GM23338 (cell line): Measurements from ENCODE around the gene ASGR1. TPM values are rescaled to one million over a fixed set of nuclear protein-coding genes. Genes with fewer than 3 reads are reported as not detected.

ENCODE experiments used
- ATAC-seq: fragments of 200-7000 bp; cut with Tn5 transposase; 3 replicates; pipeline ENCODE4 v1.9.1; 2020
- DNase-seq: peaks from one replicate; pipeline ENCODE4 v3.0.0-alpha.2; 2015; ENCODE audit warnings: low spot score
- H2AFZ ChIP-seq: fragments of 200-600 bp; sonication (generic); 2 replicates; pipeline ENCODE4 v1.8.0; 2016; ENCODE audit warnings: antibody characterized with exemption, mild to moderate bottlenecking, moderate library complexity
- H3F3A ChIP-seq: fragments of 200-600 bp; sonication (generic); replicated peaks from 2 replicates; pipeline ENCODE4 v1.8.0; 2017; ENCODE audit warnings: antibody characterized with exemption, mixed run types, low read depth
- H3K27ac ChIP-seq: fragments of 200-600 bp; sonication (generic); 2 replicates; pipeline ENCODE4 v1.6.1; 2016; ENCODE audit warnings: low read depth
- H3K27me3 ChIP-seq: fragments of 200-600 bp; sonication (generic); 2 replicates; pipeline ENCODE4 v1.8.0; 2016; ENCODE audit warnings: mild to moderate bottlenecking, mixed run types, moderate library complexity; ENCODE audit not compliant: insufficient read depth
- H3K36me3 ChIP-seq: fragments of 200-600 bp; sonication (generic); 2 replicates; pipeline ENCODE4 v1.8.0; 2016; ENCODE audit warnings: mild to moderate bottlenecking; ENCODE audit not compliant: insufficient read depth
- H3K4me1 ChIP-seq: fragments of 200-600 bp; sonication (generic); 2 replicates; pipeline ENCODE4 v1.8.0; 2016; ENCODE audit warnings: mild to moderate bottlenecking, moderate library complexity; ENCODE audit not compliant: insufficient read depth
- H3K4me2 ChIP-seq: fragments of 200-600 bp; sonication (generic); 2 replicates; pipeline ENCODE4 v1.7.1; 2017; ENCODE audit warnings: mixed run types
- H3K4me3 ChIP-seq: fragments of 200-600 bp; sonication (generic); 2 replicates; pipeline ENCODE4 v1.6.1; 2016; ENCODE audit warnings: mixed run types
- H3K79me2 ChIP-seq: fragments of 200-600 bp; sonication (generic); replicated peaks from 2 replicates; pipeline ENCODE4 v1.8.0; 2017; ENCODE audit warnings: mild to moderate bottlenecking; ENCODE audit not compliant: insufficient read depth
- H3K9me2 ChIP-seq: fragments of 200-600 bp; sonication (generic); 2 replicates; pipeline ENCODE4 v1.8.0; 2017; ENCODE audit not compliant: insufficient read depth
- H4K20me1 ChIP-seq: fragments of 200-600 bp; sonication (generic); replicated peaks from 2 replicates; pipeline ENCODE4 v1.8.0; 2017; ENCODE audit warnings: mild to moderate bottlenecking; ENCODE audit not compliant: insufficient read depth
- H3K27ac Mint-ChIP-seq: 2 replicates; pipeline ENCODE4 v1.8.0; 2020; ENCODE audit warnings: inconsistent platforms, mild to moderate bottlenecking, moderate library complexity, mixed read lengths
- H3K27me3 Mint-ChIP-seq: 3 replicates; pipeline ENCODE4 v1.8.0; 2022; ENCODE audit warnings: low read depth, mild to moderate bottlenecking, moderate library complexity, mixed read lengths, inconsistent platforms; ENCODE audit not compliant: insufficient read depth, poor library complexity
- H3K36me3 Mint-ChIP-seq: 3 replicates; pipeline ENCODE4 v1.8.0; 2021; ENCODE audit warnings: low read depth, mild to moderate bottlenecking, inconsistent platforms, moderate library complexity, mixed read lengths
- H3K4me1 Mint-ChIP-seq: 3 replicates; pipeline ENCODE4 v1.8.0; 2020; ENCODE audit warnings: mild to moderate bottlenecking, inconsistent platforms, mixed read lengths
- H3K4me3 Mint-ChIP-seq: 3 replicates; pipeline ENCODE4 v1.8.0; 2021; ENCODE audit warnings: moderate library complexity, mild to moderate bottlenecking, inconsistent platforms, mixed read lengths
- H3K9me3 Mint-ChIP-seq: 3 replicates; pipeline ENCODE4 v1.8.0; 2020; ENCODE audit warnings: moderate library complexity, mild to moderate bottlenecking, inconsistent platforms, mixed read lengths
- CREB1 ChIP-seq: fragments of 250-450 bp; sonication (Bioruptor Pico); IDR thresholded peaks from 2 replicates; pipeline ENCODE4 v1.5.0; 2020; ENCODE audit warnings: low read depth, mild to moderate bottlenecking, moderate library complexity
- CTCF ChIP-seq, 2 experiments: fragments of 200-600 bp in 1 of 2; sonication (generic) in 1 of 2; conservative IDR thresholded peaks; 2 replicates each; pipeline versions ENCODE4 v1.5.1 to v1.6.1; 2016 to 2017; ENCODE audit warnings: antibody characterized with exemption in 2 of 2, low read depth in 2 of 2, mild to moderate bottlenecking in 2 of 2, moderate library complexity in 1 of 2
- ETS1 ChIP-seq: IDR thresholded peaks from 2 replicates; pipeline ENCODE4 v1.6.1; 2016; ENCODE audit warnings: antibody characterized with exemption
- EZH2phosphoT487 ChIP-seq: fragments of 200-600 bp; sonication (generic); IDR thresholded peaks from one replicate; pipeline ENCODE4 v1.8.1; 2018; ENCODE audit warnings: antibody characterized with exemption; ENCODE audit not compliant: unreplicated experiment
- JUNB ChIP-seq: IDR thresholded peaks from one replicate; pipeline ENCODE4 v1.6.1; 2016; ENCODE audit warnings: antibody characterized with exemption; ENCODE audit not compliant: unreplicated experiment
- NANOG ChIP-seq: IDR thresholded peaks from 2 replicates; pipeline ENCODE4 v1.6.1; 2016; ENCODE audit warnings: antibody characterized with exemption, borderline replicate concordance
- POLR2AphosphoS5 ChIP-seq: IDR thresholded peaks from 2 replicates; pipeline ENCODE4 v1.6.1; 2016; ENCODE audit warnings: antibody characterized with exemption, low read depth
- REST ChIP-seq: IDR thresholded peaks from one replicate; pipeline ENCODE4 v1.6.1; 2018; ENCODE audit warnings: antibody characterized with exemption; ENCODE audit not compliant: unreplicated experiment
- STAT1 ChIP-seq: IDR thresholded peaks from one replicate; pipeline ENCODE4 v1.6.1; 2016; ENCODE audit warnings: antibody characterized with exemption; ENCODE audit not compliant: unreplicated experiment
- ZNF114 ChIP-seq: fragments of 250-450 bp; sonication (Bioruptor Pico); IDR thresholded peaks from 2 replicates; pipeline ENCODE4 v1.5.0; 2020; ENCODE audit warnings: mild to moderate bottlenecking, moderate library complexity
- ZNF331 ChIP-seq: fragments of 250-450 bp; sonication (Bioruptor Pico); IDR thresholded peaks from 2 replicates; pipeline ENCODE4 v1.5.0; 2020; ENCODE audit warnings: low read depth, mild to moderate bottlenecking, moderate library complexity
- polyA plus RNA-seq: library from polyadenylated mRNA; unstranded; fragments of >200 nt; fragmentation: Nextera tagmentation; extraction: Ambion mirVana; gene quantifications from 2 replicates; pipeline ENCODE4 v1.2.1, GENCODE V29; 2016
- total RNA-seq: library from RNA; depleted of rRNA; stranded (reverse); fragments of >200 nt; shearing (Covaris generic); gene quantifications from 2 replicates; pipeline ENCODE4 v1.2.3, GENCODE V29; 2014

The ASGR1 gene
- total and polyA plus RNA-seq, 2 experiments from 2014 or later, result 8.3 to 9.0 TPM

GRCh38 chr17:7147772-7148171 is 31.4 kb downstream of the ASGR1 start:
- Histone ChIP-seq H3K79me2 (no peaks in the 10 kb centered on the region), H3K27me3 (no peaks in the 10 kb centered on the region), H3K36me3 (no peaks in the 10 kb centered on the region), H3K4me2 (no peak overlapping the region), H3F3A (no peaks in the 10 kb centered on the region; the same call in 1 of the 2 replicates), H3K4me3 (no peak overlapping the region), H3K4me1 (peaks cover 16% of the 10 kb centered on the region), H3K9me2 (no peaks in the 10 kb centered on the region), H2AFZ (no peak overlapping the region), H3K27ac (no peak overlapping the region), H4K20me1 (no peaks in the 10 kb centered on the region)
- Mint-ChIP-seq H3K27me3 (peaks cover 4% of the 10 kb centered on the region), H3K4me1 (peaks cover 15% of the 10 kb centered on the region), H3K36me3 (no peaks in the 10 kb centered on the region), H3K9me3 (no peaks in the 10 kb centered on the region; the same call in 2 of the 3 replicates), H3K4me3 (no peak overlapping the region), H3K27ac (no peak overlapping the region)
- peak in 1 of 2 experiments; percentile 39; a peak in 2 of 4 replicates for TF ChIP-seq CTCF (conservative IDR thresholded peaks at IDR 0.05; ENCODE audit: low read depth in 2 of 2)
- no peak for TF ChIP-seq STAT1
- ATAC-seq (peak; percentile 43; the same call in 2 of the 3 replicates), DNase-seq (no peak)

DNA sequence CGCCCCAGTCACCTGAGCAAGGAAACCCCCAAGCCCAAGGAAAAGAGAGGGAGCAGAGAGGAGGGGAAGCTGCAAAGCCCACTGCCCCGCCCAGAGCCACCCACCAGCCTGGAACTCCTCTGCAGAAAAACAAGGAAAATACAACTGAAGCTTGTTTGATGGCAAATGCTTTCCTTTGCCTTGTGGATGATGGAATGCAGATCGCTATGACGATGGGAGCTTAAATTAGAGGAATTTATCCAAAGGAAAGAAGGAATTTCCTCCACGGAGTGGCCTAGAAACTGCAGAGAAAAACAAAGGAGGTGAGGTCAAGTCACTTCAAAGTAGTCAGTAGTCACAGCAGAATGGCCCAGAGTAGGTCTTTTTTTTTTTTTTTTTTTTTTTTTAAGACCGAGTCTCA is 33.1 kb downstream of the ASGR1 start:
- H3F3A ChIP-seq, result no peaks in the 10 kb centered on the region; the same call in 1 of the 2 replicates
- Mint-ChIP-seq H3K27me3 (peaks cover 4% of the 10 kb centered on the region), H3K4me1 (peaks cover 26% of the 10 kb centered on the region), H3K4me3 (no peak overlapping the region), H3K9me3 (no peaks in the 10 kb centered on the region), H3K27ac (peak overlapping the region; percentile 58; the same call in 1 of the 2 replicates), H3K36me3 (no peaks in the 10 kb centered on the region)
- H4K20me1 ChIP-seq, result no peaks in the 10 kb centered on the region
- H3K36me3 ChIP-seq, result no peaks in the 10 kb centered on the region
- peak; percentile 53 for ATAC-seq
- peak overlapping the region; percentile 54 for H3K4me2 ChIP-seq
- H3K27me3 ChIP-seq, result no peaks in the 10 kb centered on the region
- peaks cover 24% of the 10 kb centered on the region for H3K4me1 ChIP-seq
- no peaks in the 10 kb centered on the region for H3K79me2 ChIP-seq
- H3K27ac ChIP-seq, result peak overlapping the region; percentile 42; the same call in 1 of the 2 replicates
- DNase-seq, result peak; percentile 74
- H3K9me2 ChIP-seq, result no peaks in the 10 kb centered on the region
- peak overlapping the region; percentile 28 for H2AFZ ChIP-seq
- H3K4me3 ChIP-seq, result peak overlapping the region; percentile 27
- TF ChIP-seq JUNB (no peak), STAT1 (no peak), REST (no peak), NANOG (no peak), ZNF331 (CRISPR knock-in tag) (no peak), ZNF114 (CRISPR knock-in tag) (no peak), CREB1 (no peak), CTCF (conservative IDR thresholded peaks at IDR 0.05; ENCODE audit: low read depth in 2 of 2) (no peak), EZH2phosphoT487 (no peak), POLR2AphosphoS5 (no peak), ETS1 (no peak)
